ENCODE results near the gene RNF31.

DNA sequence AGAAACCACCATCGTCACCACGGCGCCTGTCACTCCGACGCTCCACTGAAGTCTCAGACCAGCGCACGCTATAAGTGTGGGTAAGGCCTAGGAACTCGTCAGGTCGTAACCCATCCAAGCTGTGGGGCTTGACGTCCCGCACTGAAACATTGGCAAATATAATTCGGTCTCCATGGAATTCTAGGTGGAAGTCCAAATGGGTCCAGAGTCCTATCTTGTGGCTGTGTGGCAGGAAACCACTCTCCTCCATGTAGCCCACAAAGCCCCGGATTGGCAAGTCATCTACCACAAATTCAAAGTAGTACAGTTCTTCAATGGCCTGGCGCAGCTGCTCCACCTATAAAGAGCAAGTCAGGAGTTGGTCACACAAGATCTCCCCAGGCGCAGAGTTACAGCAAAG, 45.6 kb downstream of the RNF31 start:
- TF ChIP-seq, protein P1, sequence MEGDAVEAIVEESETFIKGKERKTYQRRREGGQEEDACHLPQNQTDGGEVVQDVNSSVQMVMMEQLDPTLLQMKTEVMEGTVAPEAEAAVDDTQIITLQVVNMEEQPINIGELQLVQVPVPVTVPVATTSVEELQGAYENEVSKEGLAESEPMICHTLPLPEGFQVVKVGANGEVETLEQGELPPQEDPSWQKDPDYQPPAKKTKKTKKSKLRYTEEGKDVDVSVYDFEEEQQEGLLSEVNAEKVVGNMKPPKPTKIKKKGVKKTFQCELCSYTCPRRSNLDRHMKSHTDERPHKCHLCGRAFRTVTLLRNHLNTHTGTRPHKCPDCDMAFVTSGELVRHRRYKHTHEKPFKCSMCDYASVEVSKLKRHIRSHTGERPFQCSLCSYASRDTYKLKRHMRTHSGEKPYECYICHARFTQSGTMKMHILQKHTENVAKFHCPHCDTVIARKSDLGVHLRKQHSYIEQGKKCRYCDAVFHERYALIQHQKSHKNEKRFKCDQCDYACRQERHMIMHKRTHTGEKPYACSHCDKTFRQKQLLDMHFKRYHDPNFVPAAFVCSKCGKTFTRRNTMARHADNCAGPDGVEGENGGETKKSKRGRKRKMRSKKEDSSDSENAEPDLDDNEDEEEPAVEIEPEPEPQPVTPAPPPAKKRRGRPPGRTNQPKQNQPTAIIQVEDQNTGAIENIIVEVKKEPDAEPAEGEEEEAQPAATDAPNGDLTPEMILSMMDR (IDR thresholded peaks at IDR 0.05; ENCODE audit: poor library complexity): no peak
- TF ChIP-seq EZH2phosphoT487 (IDR thresholded peaks at IDR 0.05; ENCODE audit: low read depth, severe bottlenecking, unreplicated experiment) (no peak), EZH2 (IDR thresholded peaks at IDR 0.05; ENCODE audit: borderline replicate concordance) (no peak)
